AG04450 (cell line): ENCODE data around the gene PEX3. TPM values are rescaled to one million over a fixed set of nuclear protein-coding genes. Genes with fewer than 3 reads are reported as not detected.

Experiments used
- CTCF ChIA-PET: fragments of 300-600, 350-600 bp; formaldehyde crosslinking; extraction: SDS; loops from one replicate; lab custom pipeline; 2022; ENCODE audit warnings: antibody characterized with exemption, inconsistent platforms; lab: Charles Lee
- POLR2A ChIA-PET: fragments of 350-600 bp; formaldehyde crosslinking; extraction: SDS; loops from one replicate; lab custom pipeline; 2021; ENCODE audit warnings: antibody characterized with exemption, inconsistent platforms; lab: Yijun Ruan, JAX
- DNase-seq: peaks from one replicate; pipeline ENCODE4 v3.0.0-alpha.2; 2011; ENCODE audit warnings: low read depth, low spot score
- H3K27ac ChIP-seq: one replicate; pipeline ENCODE4 v1.5.1; 2012; ENCODE audit warnings: low read depth, low read length, control low read depth
- H3K27me3 ChIP-seq: one replicate; pipeline ENCODE4 v1.6.0; 2012; ENCODE audit warnings: low read length; ENCODE audit not compliant: control insufficient read depth, insufficient read depth
- H3K4me3 ChIP-seq: 2 replicates; pipeline ENCODE4 v1.5.1; 2011; ENCODE audit warnings: mild to moderate bottlenecking, low read depth, low read length, control low read depth
- H3K9me3 ChIP-seq: 2 replicates; pipeline ENCODE4 v1.5.1; 2012; ENCODE audit warnings: low read length; ENCODE audit not compliant: control insufficient read depth, insufficient read depth
- polyA plus RNA-seq: library from polyadenylated mRNA; depleted of rRNA; stranded (reverse); fragments of >200 nt; gene quantifications from 2 replicates; pipeline ENCODE4 v1.2.3, GENCODE V29; 2011; rRNA removed
- small RNA-seq: library from RNA; depleted of rRNA; stranded (forward); fragments of <200 nt; gene quantifications from one replicate; pipeline ENCODE3, GENCODE V24; 2012; ENCODE audit warnings: low read depth; ENCODE audit not compliant: insufficient read length
- TF ChIP-seq, protein P1 (sequence below): IDR thresholded peaks from 2 replicates; pipeline ENCODE4 v1.5.1; 2011; ENCODE audit warnings: low read depth, low read length, control low read depth, inconsistent platforms

The PEX3 gene
- polyA plus RNA-seq, 1 experiment = 30.9 TPM

DNA sequence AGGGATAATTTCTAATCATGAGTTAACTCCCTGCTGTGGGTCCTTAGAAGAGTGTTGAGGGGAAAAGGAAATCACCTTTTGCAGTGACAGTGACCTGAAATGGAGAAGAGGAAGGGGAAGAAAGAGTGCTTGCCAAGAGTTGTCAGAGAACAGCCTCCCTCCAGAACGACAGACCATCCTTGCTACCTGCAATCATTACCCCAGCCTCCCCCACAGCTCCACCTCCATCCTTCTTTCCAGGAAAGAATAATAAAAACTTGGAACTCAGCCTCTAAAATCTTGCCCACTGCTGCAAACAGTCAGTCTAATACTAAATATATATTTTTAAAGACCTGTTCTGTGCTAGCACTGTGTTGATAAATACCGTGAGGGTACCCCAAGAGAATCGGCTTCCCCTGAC is 89.6 kb downstream of the PEX3 start:
- Histone ChIP-seq H3K9me3 (no peaks in the 10 kb centered on the region), H3K27ac (no peak overlapping the region), H3K4me3 (no peak overlapping the region), H3K27me3 (no peaks in the 10 kb centered on the region)
- TF ChIP-seq, protein P1, sequence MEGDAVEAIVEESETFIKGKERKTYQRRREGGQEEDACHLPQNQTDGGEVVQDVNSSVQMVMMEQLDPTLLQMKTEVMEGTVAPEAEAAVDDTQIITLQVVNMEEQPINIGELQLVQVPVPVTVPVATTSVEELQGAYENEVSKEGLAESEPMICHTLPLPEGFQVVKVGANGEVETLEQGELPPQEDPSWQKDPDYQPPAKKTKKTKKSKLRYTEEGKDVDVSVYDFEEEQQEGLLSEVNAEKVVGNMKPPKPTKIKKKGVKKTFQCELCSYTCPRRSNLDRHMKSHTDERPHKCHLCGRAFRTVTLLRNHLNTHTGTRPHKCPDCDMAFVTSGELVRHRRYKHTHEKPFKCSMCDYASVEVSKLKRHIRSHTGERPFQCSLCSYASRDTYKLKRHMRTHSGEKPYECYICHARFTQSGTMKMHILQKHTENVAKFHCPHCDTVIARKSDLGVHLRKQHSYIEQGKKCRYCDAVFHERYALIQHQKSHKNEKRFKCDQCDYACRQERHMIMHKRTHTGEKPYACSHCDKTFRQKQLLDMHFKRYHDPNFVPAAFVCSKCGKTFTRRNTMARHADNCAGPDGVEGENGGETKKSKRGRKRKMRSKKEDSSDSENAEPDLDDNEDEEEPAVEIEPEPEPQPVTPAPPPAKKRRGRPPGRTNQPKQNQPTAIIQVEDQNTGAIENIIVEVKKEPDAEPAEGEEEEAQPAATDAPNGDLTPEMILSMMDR = no peak
- ChIA-PET POLR2A (no interaction called here), CTCF (no interaction called here)
- no peak for DNase-seq

Small RNA genes within 50 kb of the gene (small RNA-seq; reads per million reads assigned to genes)
- not detected for gene RNA5SP221

Other genes with a start within 250 kb of the PEX3 start
- gene ADAT2, start 110 bp upstream of the PEX3 start, polyA plus RNA-seq = 4.3 and 5.6 TPM in 2 replicates
- gene FUCA2, start 60.9 kb downstream of the PEX3 start, polyA plus RNA-seq = 57.5 and 66.8 TPM in 2 replicates
- 26.8 and 38.0 TPM in 2 replicates for gene PHACTR2, start 227.2 kb downstream of the PEX3 start, polyA plus RNA-seq